Measurements from ENCODE around the gene EXOC6. TPM values are rescaled to one million over a fixed set of nuclear protein-coding genes. Genes with fewer than 3 reads are reported as not detected.

Gene EXOC6
- total RNA-seq, 1 donor from 2014 or later, result 19.6 TPM

GRCh38 chr10:93081318-93081717, 233.0 kb downstream of the EXOC6 start:
- peaks cover 21% of the 10 kb centered on the region for H3K27me3 ChIP-seq (ENCODE audit: low read depth)
- TF ChIP-seq CTCF (IDR thresholded peaks at IDR 0.05), result no peak
- no peak overlapping the region for H3K4me3 ChIP-seq
- H3K4me1 ChIP-seq, result peaks cover 5% of the 10 kb centered on the region
- H3K36me3 ChIP-seq, result no peaks in the 10 kb centered on the region
- no peaks in the 10 kb centered on the region for H3K9me3 ChIP-seq
- H3K27ac ChIP-seq, result no peak overlapping the region
- DNase-seq (no peak), ATAC-seq (no peak)
- intact Hi-C loops (cut with DNase I), result no loop called here

- Histone ChIP-seq H3K9me3 (no peaks in the 10 kb centered on the region), H3K27me3 (ENCODE audit: low read depth) (peaks cover 19% of the 10 kb centered on the region)
- intact Hi-C loops (cut with DNase I), result no loop called here
These were observed 233.5 kb downstream of the EXOC6 start for GRCh38 chr10:93081834-93082233.

GRCh38 chr10:93083743-93084539, 235.6 kb downstream of the EXOC6 start:
- no peak for TF ChIP-seq CTCF (IDR thresholded peaks at IDR 0.05)
- intact Hi-C loops (cut with DNase I), result no loop called here
- ATAC-seq, result no peak
- H3K27ac ChIP-seq, result no peak overlapping the region
- H3K36me3 ChIP-seq, result no peaks in the 10 kb centered on the region
- no peak overlapping the region for H3K4me3 ChIP-seq
- peaks cover 5% of the 10 kb centered on the region for H3K4me1 ChIP-seq
- H3K9me3 ChIP-seq, result no peaks in the 10 kb centered on the region
- peaks cover 11% of the 10 kb centered on the region for H3K27me3 ChIP-seq (ENCODE audit: low read depth)
- DNase-seq, result no peak

More at GRCh38 chr10:93081834-93082233, 233.5 kb downstream of the EXOC6 start:
- DNase-seq, result no peak
- TF ChIP-seq CTCF (IDR thresholded peaks at IDR 0.05), result no peak
- Histone ChIP-seq H3K36me3 (no peaks in the 10 kb centered on the region), H3K4me1 (peaks cover 5% of the 10 kb centered on the region), H3K4me3 (no peak overlapping the region), H3K27ac (no peak overlapping the region)
- ATAC-seq, result no peak

GRCh38 chr10:93085272-93085859, 237.0 kb downstream of the EXOC6 start:
- no peak for ATAC-seq

GRCh38 chr10:93086289-93086688, 238.0 kb downstream of the EXOC6 start:
- no peak for DNase-seq
- Histone ChIP-seq H3K36me3 (no peaks in the 10 kb centered on the region), H3K27me3 (ENCODE audit: low read depth) (no peaks in the 10 kb centered on the region), H3K4me1 (no peaks in the 10 kb centered on the region), H3K27ac (no peak overlapping the region), H3K4me3 (no peak overlapping the region), H3K9me3 (no peaks in the 10 kb centered on the region)
- no peak for ATAC-seq
- intact Hi-C loops (cut with DNase I), result no loop called here
- TF ChIP-seq CTCF (IDR thresholded peaks at IDR 0.05), result no peak

More at GRCh38 chr10:93085272-93085859, 237.0 kb downstream of the EXOC6 start:
- DNase-seq, result no peak
- Histone ChIP-seq H3K4me1 (peaks cover under 1% of the 10 kb centered on the region), H3K36me3 (no peaks in the 10 kb centered on the region), H3K9me3 (no peaks in the 10 kb centered on the region), H3K27me3 (ENCODE audit: low read depth) (no peaks in the 10 kb centered on the region), H3K4me3 (no peak overlapping the region), H3K27ac (no peak overlapping the region)
- intact Hi-C loops (cut with DNase I), result no loop called here
- TF ChIP-seq CTCF (IDR thresholded peaks at IDR 0.05), result no peak

Measured in lower lobe of right lung (tissue), 2 donors.